ENCODE data around the gene TBC1D22A.

DNA sequence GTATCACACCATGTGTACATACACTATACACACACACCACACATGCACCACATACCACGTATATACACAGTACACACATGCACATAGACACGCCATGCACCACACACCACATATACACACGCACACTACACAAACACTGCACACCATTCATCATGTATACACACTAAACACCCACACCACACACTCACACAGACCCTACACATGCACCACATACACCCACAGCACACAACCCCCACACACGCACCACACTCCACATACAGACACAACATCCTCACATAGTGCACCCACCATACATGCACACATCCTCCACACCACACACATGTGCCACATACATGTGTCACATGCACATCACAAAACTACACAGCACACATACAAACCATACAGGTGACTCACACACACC, 397.1 kb downstream of the TBC1D22A start:
- no peak for TF ChIP-seq POLR2A (IDR thresholded peaks at IDR 0.05)
- TF ChIP-seq, protein P1, sequence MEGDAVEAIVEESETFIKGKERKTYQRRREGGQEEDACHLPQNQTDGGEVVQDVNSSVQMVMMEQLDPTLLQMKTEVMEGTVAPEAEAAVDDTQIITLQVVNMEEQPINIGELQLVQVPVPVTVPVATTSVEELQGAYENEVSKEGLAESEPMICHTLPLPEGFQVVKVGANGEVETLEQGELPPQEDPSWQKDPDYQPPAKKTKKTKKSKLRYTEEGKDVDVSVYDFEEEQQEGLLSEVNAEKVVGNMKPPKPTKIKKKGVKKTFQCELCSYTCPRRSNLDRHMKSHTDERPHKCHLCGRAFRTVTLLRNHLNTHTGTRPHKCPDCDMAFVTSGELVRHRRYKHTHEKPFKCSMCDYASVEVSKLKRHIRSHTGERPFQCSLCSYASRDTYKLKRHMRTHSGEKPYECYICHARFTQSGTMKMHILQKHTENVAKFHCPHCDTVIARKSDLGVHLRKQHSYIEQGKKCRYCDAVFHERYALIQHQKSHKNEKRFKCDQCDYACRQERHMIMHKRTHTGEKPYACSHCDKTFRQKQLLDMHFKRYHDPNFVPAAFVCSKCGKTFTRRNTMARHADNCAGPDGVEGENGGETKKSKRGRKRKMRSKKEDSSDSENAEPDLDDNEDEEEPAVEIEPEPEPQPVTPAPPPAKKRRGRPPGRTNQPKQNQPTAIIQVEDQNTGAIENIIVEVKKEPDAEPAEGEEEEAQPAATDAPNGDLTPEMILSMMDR (IDR thresholded peaks at IDR 0.05): no peak

All from heart left ventricle (tissue), 13 donors.